Lower leg skin (tissue), 3 donors: ENCODE measurements around the gene TULP3.
"Not testable (repeated sequence)": the region's sequence is repeated elsewhere in the genome, so short reads cannot be mapped to it uniquely, and the experiment has no call there.

ENCODE experiments used
- CTCF ChIP-seq, 3 donors: fragments of 450-650 bp; IDR thresholded peaks; one replicate each; pipeline ENCODE4 v1.5.1; 2016; ENCODE audit warnings: antibody characterized with exemption in 3 of 3, mild to moderate bottlenecking in 3 of 3, moderate library complexity in 2 of 3
- POLR2A ChIP-seq, 2 donors: fragments of 450-650 bp; IDR thresholded peaks; one replicate each; pipeline ENCODE4 v1.6.1; 2016 to 2017; ENCODE audit warnings: antibody characterized with exemption in 2 of 2, mild to moderate bottlenecking in 1 of 2, moderate library complexity in 1 of 2

GRCh38 chr12:2868986-2869632, 21.6 kb upstream of the TULP3 start:
- TF ChIP-seq CTCF, POLR2A (IDR thresholded peaks at IDR 0.05): not testable (repeated sequence)
